ENCODE results near the gene SCFD2. TPM values are rescaled to one million over a fixed set of nuclear protein-coding genes. Genes with fewer than 3 reads are reported as not detected.
A peak's percentile ranks its signal among the peaks of the same experiment; 100 is the strongest.

SCFD2 gene
- total RNA-seq, 1 donor from 2014 or later: 22.8 TPM

- peaks cover 0 to 17% of the 10 kb centered on the region in 2 donors for H3K4me1 ChIP-seq
- no peak for DNase-seq (ENCODE audit: low spot score in 2 of 2)
Measured at GRCh38 chr4:53123819-53124218, 242.0 kb downstream of the SCFD2 start.

DNA sequence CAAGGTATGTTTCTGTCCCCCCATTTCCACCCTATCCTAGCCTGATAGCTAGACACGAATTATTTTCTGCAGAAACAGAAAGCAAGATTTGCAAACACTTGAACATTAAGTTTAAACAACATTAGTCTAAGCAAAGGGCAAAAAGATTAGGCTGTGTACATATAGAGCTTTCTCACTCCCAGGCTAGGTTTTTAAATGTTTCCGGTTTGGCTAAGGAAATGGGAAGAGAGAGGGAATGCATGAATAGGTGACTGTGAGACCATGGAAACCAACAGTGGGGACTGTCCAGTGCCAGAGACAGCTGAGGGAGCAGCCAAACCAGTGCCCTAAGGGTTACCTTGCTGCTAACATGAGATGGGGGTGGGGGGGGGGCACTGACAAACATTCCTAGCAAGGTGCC lies 242.7 kb downstream of the SCFD2 start:
- no peaks in the 10 kb centered on the region for H3K9me3 ChIP-seq
- H3K36me3 ChIP-seq: no peaks in the 10 kb centered on the region
- no peak overlapping the region for H3K4me3 ChIP-seq
- peaks cover 0 to 11% of the 10 kb centered on the region in 2 donors for H3K4me1 ChIP-seq
- no peak for DNase-seq (ENCODE audit: low spot score in 2 of 2)
- H3K27ac ChIP-seq: no peak overlapping the region
- no peaks in the 10 kb centered on the region for H3K27me3 ChIP-seq
- TF ChIP-seq, protein P1, sequence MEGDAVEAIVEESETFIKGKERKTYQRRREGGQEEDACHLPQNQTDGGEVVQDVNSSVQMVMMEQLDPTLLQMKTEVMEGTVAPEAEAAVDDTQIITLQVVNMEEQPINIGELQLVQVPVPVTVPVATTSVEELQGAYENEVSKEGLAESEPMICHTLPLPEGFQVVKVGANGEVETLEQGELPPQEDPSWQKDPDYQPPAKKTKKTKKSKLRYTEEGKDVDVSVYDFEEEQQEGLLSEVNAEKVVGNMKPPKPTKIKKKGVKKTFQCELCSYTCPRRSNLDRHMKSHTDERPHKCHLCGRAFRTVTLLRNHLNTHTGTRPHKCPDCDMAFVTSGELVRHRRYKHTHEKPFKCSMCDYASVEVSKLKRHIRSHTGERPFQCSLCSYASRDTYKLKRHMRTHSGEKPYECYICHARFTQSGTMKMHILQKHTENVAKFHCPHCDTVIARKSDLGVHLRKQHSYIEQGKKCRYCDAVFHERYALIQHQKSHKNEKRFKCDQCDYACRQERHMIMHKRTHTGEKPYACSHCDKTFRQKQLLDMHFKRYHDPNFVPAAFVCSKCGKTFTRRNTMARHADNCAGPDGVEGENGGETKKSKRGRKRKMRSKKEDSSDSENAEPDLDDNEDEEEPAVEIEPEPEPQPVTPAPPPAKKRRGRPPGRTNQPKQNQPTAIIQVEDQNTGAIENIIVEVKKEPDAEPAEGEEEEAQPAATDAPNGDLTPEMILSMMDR (IDR thresholded peaks at IDR 0.05): no peak
- intact Hi-C loops (cut with DNase I): no loop called here

More at GRCh38 chr4:53123819-53124218, 242.0 kb downstream of the SCFD2 start:
- TF ChIP-seq, protein P1 (IDR thresholded peaks at IDR 0.05): no peak
- intact Hi-C loops (cut with DNase I): no loop called here
- H3K4me3 ChIP-seq: no peak overlapping the region
- H3K36me3 ChIP-seq: no peaks in the 10 kb centered on the region
- H3K27me3 ChIP-seq: no peaks in the 10 kb centered on the region
- no peaks in the 10 kb centered on the region for H3K9me3 ChIP-seq
- H3K27ac ChIP-seq: no peak overlapping the region

DNA sequence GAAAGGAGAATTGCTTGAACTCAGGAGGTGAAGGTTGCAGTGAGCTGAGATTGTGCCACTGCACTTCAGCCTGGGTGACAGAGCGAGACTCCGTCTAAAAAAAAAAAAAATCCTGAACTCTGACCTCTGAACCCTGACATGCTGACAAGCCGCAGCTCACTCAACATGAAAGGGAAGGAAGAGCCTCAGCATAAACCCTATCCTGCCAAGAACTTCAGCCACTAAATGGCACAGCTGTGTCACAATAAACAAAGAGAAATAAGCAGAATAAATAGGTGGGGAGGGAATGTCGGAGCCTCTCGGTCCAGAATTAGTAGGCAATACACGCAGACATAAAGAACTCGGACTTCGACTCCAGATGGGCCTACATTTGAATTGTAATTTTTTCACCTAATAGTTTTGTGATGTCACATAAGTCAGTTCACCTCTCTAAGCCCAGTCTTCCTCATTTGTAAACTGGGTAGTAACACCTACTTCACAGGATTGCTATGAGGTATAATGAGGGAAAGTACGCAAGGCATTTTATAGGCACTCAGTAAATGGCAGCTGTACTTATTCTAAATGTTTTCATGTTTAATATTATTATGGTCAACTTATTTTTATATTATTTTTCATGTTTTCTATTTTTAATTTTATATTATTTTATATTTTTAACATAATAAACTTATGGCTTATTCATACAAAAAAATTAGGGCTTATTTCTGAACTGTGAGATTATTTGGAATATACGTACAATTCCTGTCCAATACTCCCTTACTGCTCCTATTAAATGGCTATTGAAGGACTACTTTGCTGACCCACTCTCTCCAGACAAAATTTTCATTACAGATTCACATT lies 243.4 kb downstream of the SCFD2 start:
- TF ChIP-seq, protein P1 (IDR thresholded peaks at IDR 0.05): no peak
- Histone ChIP-seq H3K9me3 (no peaks in the 10 kb centered on the region), H3K36me3 (no peaks in the 10 kb centered on the region), H3K4me1 (peaks cover 0 to 10% of the 10 kb centered on the region in 2 donors), H3K27me3 (no peaks in the 10 kb centered on the region), H3K27ac (peak overlapping the region in 1 of 2 donors; percentile 66), H3K4me3 (no peak overlapping the region)
- intact Hi-C loops (cut with DNase I): no loop called here
- DNase-seq (ENCODE audit: low spot score in 2 of 2): no peak

GRCh38 chr4:53121264-53121865 lies 244.5 kb downstream of the SCFD2 start:
- TF ChIP-seq, protein P1 (IDR thresholded peaks at IDR 0.05): no peak
- DNase-seq (ENCODE audit: low spot score in 2 of 2): no peak
- no peaks in the 10 kb centered on the region for H3K27me3 ChIP-seq
- H3K9me3 ChIP-seq: no peaks in the 10 kb centered on the region
- H3K4me1 ChIP-seq: peaks cover 0 to 10% of the 10 kb centered on the region in 2 donors
- H3K4me3 ChIP-seq: peak overlapping the region in 1 of 2 donors; percentile 21
- intact Hi-C loops (cut with DNase I): no loop called here
- peak overlapping the region; percentile 66 to 78 for H3K27ac ChIP-seq
- H3K36me3 ChIP-seq: no peaks in the 10 kb centered on the region

DNA sequence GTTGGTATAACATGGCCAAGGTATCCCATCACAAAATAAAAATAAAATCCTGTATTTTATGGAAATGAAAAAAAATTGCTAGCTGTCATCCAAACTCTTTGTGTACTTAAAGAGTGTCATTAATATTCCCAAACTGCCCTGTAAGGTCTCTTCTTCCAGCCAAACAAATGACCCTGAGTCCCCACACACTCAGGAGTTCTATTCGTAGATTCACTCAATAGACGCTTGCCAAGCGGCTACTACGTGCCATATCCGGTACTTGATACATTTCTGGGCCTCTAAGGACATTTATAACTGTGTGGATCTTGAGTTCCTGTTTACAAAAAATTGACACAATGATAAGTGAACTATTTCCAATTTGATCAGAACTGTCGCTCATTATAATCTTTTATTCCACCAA lies 245.1 kb downstream of the SCFD2 start:
- no peak for DNase-seq (ENCODE audit: low spot score in 2 of 2)
- H3K27me3 ChIP-seq: no peaks in the 10 kb centered on the region
- H3K4me3 ChIP-seq: peak overlapping the region in 1 of 2 donors; percentile 21
- peaks cover 0 to 10% of the 10 kb centered on the region in 2 donors for H3K4me1 ChIP-seq
- peak overlapping the region; percentile 66 to 78 for H3K27ac ChIP-seq
- TF ChIP-seq, protein P1 (IDR thresholded peaks at IDR 0.05): no peak
- no peaks in the 10 kb centered on the region for H3K9me3 ChIP-seq
- no peaks in the 10 kb centered on the region for H3K36me3 ChIP-seq
- intact Hi-C loops (cut with DNase I): no loop called here
